K562 treated with DMSO at 1 percent for 48 hours (cell line): ENCODE measurements around the gene DUSP3. TPM values are rescaled to one million over a fixed set of nuclear protein-coding genes. Genes with fewer than 3 reads are reported as not detected.

Experiments used
- total RNA-seq: library from RNA; unstranded; fragments of 300-600 nt; gene quantifications from 2 replicates; pipeline ENCODE4 v1.2.3, GENCODE V29; 2022; ENCODE audit warnings: low replicate concordance; ENCODE audit errors: extremely low read depth

The DUSP3 gene
- total RNA-seq = not detected in 2 replicates

DNA sequence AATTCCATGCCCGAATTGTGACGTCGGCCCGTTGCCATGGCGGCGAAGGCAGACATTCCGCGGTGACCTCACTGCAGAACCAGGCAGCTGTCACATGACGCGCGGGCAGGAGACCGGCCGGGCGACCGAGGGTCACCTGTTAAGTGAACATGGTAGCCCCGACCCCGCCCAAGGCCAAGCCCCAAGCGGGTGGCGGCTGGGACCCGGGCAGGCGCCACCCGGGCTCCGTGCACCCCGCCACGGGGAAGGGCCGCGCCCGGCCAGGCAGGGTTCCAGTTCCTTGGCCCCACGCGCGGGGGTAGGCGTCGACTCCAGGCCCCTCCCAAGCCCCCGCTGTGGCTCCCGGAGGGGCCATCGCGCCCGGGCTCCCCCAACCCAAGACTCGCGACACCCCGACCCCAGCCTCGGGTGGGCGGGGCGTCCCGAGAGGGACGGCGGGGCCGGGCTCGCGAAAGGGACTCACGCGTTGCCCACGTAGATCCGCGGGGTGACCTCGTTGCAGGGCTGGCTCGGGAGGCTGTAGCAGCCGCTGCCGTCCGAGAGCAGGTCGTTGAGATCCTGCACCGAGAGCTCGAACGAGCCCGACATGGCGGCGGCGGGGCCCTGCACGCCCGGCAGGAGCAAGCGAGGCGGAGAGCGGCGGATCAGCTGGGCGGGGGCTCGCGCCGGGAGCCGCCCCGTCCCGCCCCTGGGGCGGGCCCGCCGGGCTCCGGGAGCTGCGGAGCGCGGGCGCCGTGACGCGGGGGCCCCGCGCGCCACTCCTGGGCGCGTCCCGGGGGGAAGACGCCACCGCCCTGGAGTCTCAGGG, at the start of gene DUSP3:
TSS of gene DUSP3 (minus strand) at position 641 of the 808 bp plus-strand sequence. CDS start at position 588, 53 bp downstream.

DNA sequence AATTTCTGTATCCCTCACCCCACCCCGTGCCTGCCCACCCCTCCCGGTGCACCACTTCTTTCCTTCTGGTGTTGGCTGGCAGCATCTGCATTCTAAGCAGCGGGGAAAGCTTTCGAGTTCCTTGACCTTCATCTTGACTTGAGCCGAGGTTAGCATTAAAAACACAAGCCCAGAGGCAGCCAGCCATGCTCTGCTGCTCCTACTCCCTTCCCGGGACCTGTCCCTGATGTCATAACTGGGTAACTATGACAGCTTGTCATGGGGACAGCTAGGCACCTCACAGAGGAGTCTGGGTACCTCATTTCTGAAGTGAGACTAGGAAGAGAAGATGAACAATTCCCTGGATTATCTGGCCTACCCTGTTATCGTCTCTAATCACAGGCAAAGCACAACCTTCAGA, 1.4 kb upstream of the DUSP3 start, which contains the start of gene CFAP97D1:
TSS of gene CFAP97D1 (plus strand) at position 301 of the 400 bp plus-strand sequence. CDS start at position 329, 28 bp downstream.

DNA sequence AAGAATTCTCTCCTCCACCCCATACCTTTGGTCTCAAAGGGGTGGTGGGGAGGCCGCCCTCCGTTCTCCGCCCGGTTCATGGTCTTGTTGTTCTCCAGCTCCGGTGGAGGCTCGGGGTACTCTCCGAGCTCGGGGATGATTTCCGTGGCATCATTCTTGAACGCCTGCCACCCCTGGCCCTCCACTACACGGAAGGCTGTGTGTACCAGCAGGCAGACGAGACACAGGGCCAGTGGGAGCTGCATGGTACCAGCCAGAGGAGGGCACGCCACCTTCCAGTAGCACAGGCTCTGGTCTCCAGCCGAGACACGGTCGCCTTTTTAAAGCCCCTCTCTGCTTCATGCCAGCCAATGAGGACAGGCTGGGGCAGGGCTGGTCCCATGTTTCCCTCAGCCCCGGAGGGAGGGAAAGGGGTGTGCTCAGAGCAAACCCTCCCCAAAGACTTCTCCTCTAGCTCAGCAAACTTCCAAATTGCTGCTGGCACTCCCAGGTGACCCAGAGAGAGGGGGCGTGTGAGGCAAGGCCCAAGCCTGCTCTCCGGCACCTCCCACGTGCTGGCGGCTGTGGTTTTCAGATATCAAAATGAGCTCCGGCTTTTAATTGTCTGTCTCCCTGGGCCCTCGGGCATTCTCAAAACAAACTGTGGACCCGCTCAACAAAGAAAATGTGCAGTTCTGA, 20.1 kb downstream of the DUSP3 start, which contains the start of gene SOST:
TSS of gene SOST (minus strand) at position 295 of the 678 bp plus-strand sequence. CDS start at position 245, 50 bp downstream.

Other genes starting within 250 kb of the DUSP3 start
- not detected in 2 replicates for gene ETV4, start 232.6 kb downstream of the DUSP3 start, total RNA-seq
- gene MEOX1, start 117.1 kb downstream of the DUSP3 start, total RNA-seq = not detected in 2 replicates
- gene SOST, start 20.2 kb downstream of the DUSP3 start, total RNA-seq = not detected in 2 replicates
- gene CFAP97D1, start 1.5 kb upstream of the DUSP3 start, total RNA-seq = not detected in 2 replicates
- not detected in 2 replicates for gene MPP3, start 54.2 kb upstream of the DUSP3 start, total RNA-seq
- not detected in 2 replicates for gene CD300LG, start 68.2 kb upstream of the DUSP3 start, total RNA-seq
- not detected in 2 replicates for gene MPP2, start 128.6 kb upstream of the DUSP3 start, total RNA-seq
- gene PPY, start 163.5 kb upstream of the DUSP3 start, total RNA-seq = not detected in 2 replicates
- not detected in 2 replicates for gene PYY, start 175.0 kb upstream of the DUSP3 start, total RNA-seq
- not detected in 2 replicates for gene NAGS, start 225.6 kb upstream of the DUSP3 start, total RNA-seq
- gene TMEM101, start 236.0 kb upstream of the DUSP3 start, total RNA-seq = not detected in 2 replicates